Measurements from ENCODE around the gene JMJD1C.
"Not testable (repeated sequence)": the region's sequence is repeated elsewhere in the genome, so short reads cannot be mapped to it uniquely, and the experiment has no call there.

The JMJD1C gene

DNA sequence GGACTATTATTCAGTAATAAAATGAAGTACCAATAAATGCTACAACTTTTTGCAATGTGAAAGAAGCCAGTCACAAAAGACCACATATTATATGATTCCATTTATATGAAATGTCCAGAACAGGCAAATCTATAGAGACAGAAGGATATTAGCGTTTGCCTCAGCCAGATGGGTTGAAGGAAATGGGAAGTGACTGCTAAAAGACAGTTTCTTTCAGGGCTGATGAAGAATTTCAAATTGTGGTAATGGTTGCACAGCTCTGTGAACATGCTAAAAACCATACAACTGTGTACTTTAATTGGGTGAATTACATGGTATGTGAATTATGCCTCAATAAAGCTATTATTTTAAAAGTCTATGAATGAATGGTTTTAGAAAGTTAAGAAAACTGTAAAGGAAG is 31.5 kb upstream of the JMJD1C start:
- TF ChIP-seq TAF1 (IDR thresholded peaks at IDR 0.05; ENCODE audit: low read depth, low read length) = no peak
- peak; percentile 72 for TF ChIP-seq SPI1 (IDR thresholded peaks at IDR 0.05; ENCODE audit: low read depth, low read length)
- DNase-seq (ENCODE audit: insufficient read length, low spot score) (no peak), FAIRE-seq (peak; percentile 80)

DNA sequence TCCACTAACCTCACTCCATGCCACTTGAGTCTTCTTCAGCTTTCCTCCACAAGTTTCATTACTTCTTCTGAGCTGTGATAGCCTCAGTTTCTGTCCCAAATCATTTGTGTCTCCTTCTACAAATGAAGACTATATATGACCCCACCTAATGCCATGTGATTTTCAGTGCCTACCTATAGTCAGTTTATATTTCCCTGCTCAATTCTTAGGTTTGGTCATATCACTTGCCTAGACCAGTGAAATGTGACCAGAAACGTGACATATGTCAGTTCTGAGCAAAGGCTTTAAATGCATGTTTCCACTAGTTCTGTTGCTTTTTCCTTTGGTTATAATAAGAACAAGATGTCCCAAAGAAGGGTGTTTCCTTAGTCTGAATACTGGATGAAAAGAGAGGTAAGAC is 30.8 kb upstream of the JMJD1C start:
- TF ChIP-seq POU2F2 (IDR thresholded peaks at IDR 0.05; ENCODE audit: low read depth, low read length) = no peak
- TF ChIP-seq TAF1 (IDR thresholded peaks at IDR 0.05; ENCODE audit: low read depth, low read length) = no peak
- TF ChIP-seq POLR2A (IDR thresholded peaks at IDR 0.05; ENCODE audit: low read depth, low read length) = no peak
- TF ChIP-seq POLR2AphosphoS5 (IDR thresholded peaks at IDR 0.05; ENCODE audit: low read depth, low read length) = no peak
- no peak for TF ChIP-seq PAX5 (IDR thresholded peaks at IDR 0.05; ENCODE audit: insufficient read depth, low read length, severe bottlenecking)
- no peak for TF ChIP-seq SPI1 (IDR thresholded peaks at IDR 0.05; ENCODE audit: low read depth, low read length)
- DNase-seq (ENCODE audit: insufficient read length, low spot score) (no peak), FAIRE-seq (peak; percentile 87)

DNA sequence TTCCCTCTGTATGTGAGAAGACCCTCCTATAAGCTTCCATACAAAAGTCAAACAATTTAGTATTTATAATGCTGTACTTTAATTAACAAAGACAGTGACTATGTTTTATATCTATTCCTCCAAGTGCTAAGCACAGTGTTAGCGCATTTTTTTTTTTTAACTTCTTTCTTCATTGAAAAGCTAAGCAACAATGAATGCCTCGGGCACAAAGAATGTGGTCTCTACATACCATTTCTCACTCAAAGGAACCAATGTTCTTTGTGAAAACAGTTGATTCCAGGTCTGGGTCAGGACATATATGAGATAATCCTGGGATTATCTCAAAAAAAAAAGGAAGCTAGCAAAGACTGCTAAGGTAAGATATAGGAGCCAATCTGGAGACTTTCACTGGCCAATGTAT is 29.2 kb upstream of the JMJD1C start:
- TF ChIP-seq SPI1 (IDR thresholded peaks at IDR 0.05; ENCODE audit: low read depth, low read length) = no peak
- TF ChIP-seq PAX5 (IDR thresholded peaks at IDR 0.05; ENCODE audit: insufficient read depth, low read length, severe bottlenecking) = no peak
- no peak for TF ChIP-seq POLR2AphosphoS5 (IDR thresholded peaks at IDR 0.05; ENCODE audit: low read depth, low read length)
- no peak for TF ChIP-seq POLR2A (IDR thresholded peaks at IDR 0.05; ENCODE audit: low read depth, low read length)
- TF ChIP-seq TAF1 (IDR thresholded peaks at IDR 0.05; ENCODE audit: low read depth, low read length) = no peak
- TF ChIP-seq POU2F2 (IDR thresholded peaks at IDR 0.05; ENCODE audit: low read depth, low read length) = no peak
- DNase-seq (ENCODE audit: insufficient read length, low spot score) = no peak
- no peak for FAIRE-seq

DNA sequence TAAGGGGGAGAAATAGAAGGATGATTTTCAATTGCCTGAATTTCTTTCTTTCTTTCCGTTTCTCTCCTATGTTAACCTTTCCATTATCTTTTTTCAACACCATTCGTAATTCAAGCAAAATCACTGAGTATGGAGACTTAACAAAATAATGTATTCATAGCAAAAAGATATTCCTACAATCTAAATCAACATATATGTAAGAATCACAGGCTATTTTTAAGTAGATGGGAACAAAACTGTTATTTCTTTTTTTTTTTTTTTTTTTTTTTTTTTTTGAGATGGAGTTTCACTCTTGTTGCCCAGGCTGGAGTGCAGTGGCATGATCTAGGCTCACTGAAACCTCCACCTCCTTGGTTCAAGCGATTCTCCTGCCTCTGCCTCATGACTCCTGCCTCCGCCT is 27.2 kb upstream of the JMJD1C start:
- DNase-seq (ENCODE audit: insufficient read length, low spot score) (no peak), FAIRE-seq (no peak)
- TF ChIP-seq PAX5 (IDR thresholded peaks at IDR 0.05; ENCODE audit: insufficient read depth, low read length, severe bottlenecking) (no peak), TAF1 (IDR thresholded peaks at IDR 0.05; ENCODE audit: low read depth, low read length) (no peak), SPI1 (IDR thresholded peaks at IDR 0.05; ENCODE audit: low read depth, low read length) (no peak), POU2F2 (IDR thresholded peaks at IDR 0.05; ENCODE audit: low read depth, low read length) (no peak), POLR2AphosphoS5 (IDR thresholded peaks at IDR 0.05; ENCODE audit: low read depth, low read length) (no peak), POLR2A (IDR thresholded peaks at IDR 0.05; ENCODE audit: low read depth, low read length) (no peak)

DNA sequence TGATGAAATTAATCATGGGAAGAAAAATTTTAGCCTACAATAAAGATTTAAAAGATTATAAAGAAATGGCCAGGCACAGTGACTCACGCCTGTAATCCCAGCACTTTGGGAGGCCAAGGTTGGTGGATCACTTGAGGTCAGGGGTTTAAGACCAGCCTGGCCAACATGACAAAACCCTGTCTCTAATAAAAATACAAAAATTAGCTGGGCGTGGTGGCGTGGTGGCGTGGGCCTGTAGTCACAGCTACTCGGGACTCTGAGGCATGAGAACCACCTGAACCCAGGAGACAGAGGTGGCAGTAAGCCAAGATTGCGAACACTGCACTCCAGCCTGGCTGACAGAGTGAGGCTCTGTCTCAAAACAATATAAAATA is 26.5 kb upstream of the JMJD1C start:
- not testable (repeated sequence) for DNase-seq (ENCODE audit: insufficient read length, low spot score); FAIRE-seq

DNA sequence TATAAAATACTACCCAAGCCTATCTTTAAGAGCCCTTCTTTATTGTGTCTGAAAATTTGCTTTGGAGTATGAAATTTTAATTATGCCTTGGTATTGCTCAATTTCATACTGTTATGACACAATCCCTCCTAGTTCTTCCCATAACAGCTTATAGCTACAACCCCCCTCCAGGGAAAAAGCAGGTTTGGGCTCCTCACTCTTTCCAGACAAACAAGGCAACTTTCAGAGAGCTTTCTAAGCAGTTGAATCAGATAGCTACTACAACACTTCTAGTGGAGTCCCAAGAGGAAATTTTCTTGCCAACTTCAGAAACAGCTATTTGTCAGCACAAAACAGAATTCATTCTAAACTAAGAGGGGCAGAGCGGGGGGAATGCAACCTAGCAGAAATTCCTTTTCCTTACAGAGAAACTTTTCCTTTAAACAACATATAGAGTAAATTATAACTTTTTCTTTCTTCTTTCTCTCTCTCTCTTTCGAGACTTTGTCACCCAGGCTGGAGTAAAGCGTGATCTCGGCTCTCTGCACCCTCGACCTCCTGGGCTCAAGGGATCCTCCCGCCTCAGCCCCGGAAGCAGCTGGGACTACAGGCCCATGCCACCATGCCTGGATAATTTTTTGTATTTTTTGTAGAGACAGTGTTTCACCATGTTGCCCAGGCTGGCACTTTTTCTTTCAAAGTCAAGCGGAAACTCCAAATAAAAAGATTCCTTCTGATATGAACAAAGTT is 26.0 kb upstream of the JMJD1C start:
- FAIRE-seq (no peak), DNase-seq (ENCODE audit: insufficient read length, low spot score) (no peak)
- no peak for TF ChIP-seq TAF1 (IDR thresholded peaks at IDR 0.05; ENCODE audit: low read depth, low read length)
- no peak for TF ChIP-seq SPI1 (IDR thresholded peaks at IDR 0.05; ENCODE audit: low read depth, low read length)
- TF ChIP-seq POLR2A (IDR thresholded peaks at IDR 0.05; ENCODE audit: low read depth, low read length) = no peak
- TF ChIP-seq POU2F2 (IDR thresholded peaks at IDR 0.05; ENCODE audit: low read depth, low read length) = no peak
- TF ChIP-seq POLR2AphosphoS5 (IDR thresholded peaks at IDR 0.05; ENCODE audit: low read depth, low read length) = no peak
- TF ChIP-seq PAX5 (IDR thresholded peaks at IDR 0.05; ENCODE audit: insufficient read depth, low read length, severe bottlenecking) = no peak

DNA sequence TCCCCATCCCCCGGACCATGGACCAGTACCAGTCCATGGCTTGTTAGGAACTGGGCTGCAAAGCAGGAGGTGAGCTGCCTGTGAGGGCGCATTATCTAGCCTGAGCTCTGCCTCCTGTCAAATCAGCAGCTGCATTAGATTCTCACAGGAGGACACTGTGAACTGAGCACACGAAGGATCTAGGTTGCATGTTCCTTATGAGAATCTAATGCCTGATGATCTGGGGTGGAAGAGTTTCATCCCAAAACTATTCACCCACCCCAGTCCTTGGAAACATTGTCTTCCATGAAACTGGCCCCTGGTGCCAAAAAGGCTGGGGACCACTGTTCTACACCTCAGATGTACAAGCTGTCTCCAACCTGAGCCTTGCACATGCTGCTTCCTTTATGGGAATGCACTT is 24.1 kb upstream of the JMJD1C start:
- DNase-seq (ENCODE audit: insufficient read length, low spot score) = no peak
- no peak for FAIRE-seq

DNA sequence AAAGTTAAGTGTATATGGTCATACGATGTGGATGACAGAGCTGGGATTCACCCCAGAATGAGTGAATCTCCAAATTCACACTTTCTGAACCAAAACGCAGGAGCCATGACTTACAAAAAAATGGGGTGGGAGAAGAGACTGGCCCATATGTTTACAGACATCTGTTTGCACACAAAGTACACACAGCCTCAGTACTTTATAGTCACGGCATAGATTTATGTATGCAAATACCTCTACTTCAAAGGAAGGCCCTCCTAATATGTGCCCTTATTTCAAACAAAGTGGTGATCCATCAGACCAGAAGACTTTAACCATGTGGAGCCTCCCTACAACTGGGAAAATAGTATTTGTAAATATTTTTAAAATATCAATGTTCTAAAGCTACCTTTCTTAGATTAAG is 22.2 kb upstream of the JMJD1C start:
- DNase-seq (ENCODE audit: insufficient read length, low spot score) = no peak
- no peak for FAIRE-seq
- TF ChIP-seq TAF1 (IDR thresholded peaks at IDR 0.05; ENCODE audit: low read depth, low read length) (no peak), POLR2A (IDR thresholded peaks at IDR 0.05; ENCODE audit: low read depth, low read length) (no peak), POU2F2 (IDR thresholded peaks at IDR 0.05; ENCODE audit: low read depth, low read length) (no peak), PAX5 (IDR thresholded peaks at IDR 0.05; ENCODE audit: insufficient read depth, low read length, severe bottlenecking) (no peak), SPI1 (IDR thresholded peaks at IDR 0.05; ENCODE audit: low read depth, low read length) (no peak), POLR2AphosphoS5 (IDR thresholded peaks at IDR 0.05; ENCODE audit: low read depth, low read length) (no peak)

More for the DNA sequence above, 24.1 kb upstream of the JMJD1C start:
- TF ChIP-seq TAF1 (IDR thresholded peaks at IDR 0.05; ENCODE audit: low read depth, low read length) = no peak
- TF ChIP-seq POLR2AphosphoS5 (IDR thresholded peaks at IDR 0.05; ENCODE audit: low read depth, low read length) = no peak
- no peak for TF ChIP-seq SPI1 (IDR thresholded peaks at IDR 0.05; ENCODE audit: low read depth, low read length)
- no peak for TF ChIP-seq POLR2A (IDR thresholded peaks at IDR 0.05; ENCODE audit: low read depth, low read length)
- no peak for TF ChIP-seq PAX5 (IDR thresholded peaks at IDR 0.05; ENCODE audit: insufficient read depth, low read length, severe bottlenecking)
- TF ChIP-seq POU2F2 (IDR thresholded peaks at IDR 0.05; ENCODE audit: low read depth, low read length) = no peak

DNA sequence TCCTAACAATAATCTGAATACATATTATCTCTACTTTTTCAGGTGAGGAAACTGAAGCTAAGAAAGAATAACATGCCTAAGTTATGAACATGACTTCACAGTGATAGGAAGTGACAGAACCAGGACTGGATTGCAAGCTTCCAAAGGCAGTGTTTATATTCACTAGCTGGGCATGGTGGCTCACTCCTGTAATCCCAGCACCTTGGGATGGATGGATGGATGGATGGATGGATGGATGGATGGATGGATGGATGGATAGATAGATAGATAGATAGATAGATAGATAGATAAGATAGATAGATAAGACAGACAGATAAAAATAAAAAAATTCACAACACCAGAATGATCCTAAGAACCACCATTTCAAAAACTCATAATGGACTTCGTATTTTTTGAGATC is 18.2 kb upstream of the JMJD1C start:
- TF ChIP-seq POLR2A (IDR thresholded peaks at IDR 0.05; ENCODE audit: low read depth, low read length) = no peak
- TF ChIP-seq POLR2AphosphoS5 (IDR thresholded peaks at IDR 0.05; ENCODE audit: low read depth, low read length) = no peak
- TF ChIP-seq PAX5 (IDR thresholded peaks at IDR 0.05; ENCODE audit: insufficient read depth, low read length, severe bottlenecking) = no peak
- no peak for TF ChIP-seq POU2F2 (IDR thresholded peaks at IDR 0.05; ENCODE audit: low read depth, low read length)
- no peak for TF ChIP-seq SPI1 (IDR thresholded peaks at IDR 0.05; ENCODE audit: low read depth, low read length)
- TF ChIP-seq TAF1 (IDR thresholded peaks at IDR 0.05; ENCODE audit: low read depth, low read length) = no peak
- DNase-seq (ENCODE audit: insufficient read length, low spot score) = no peak
- FAIRE-seq = no peak

DNA sequence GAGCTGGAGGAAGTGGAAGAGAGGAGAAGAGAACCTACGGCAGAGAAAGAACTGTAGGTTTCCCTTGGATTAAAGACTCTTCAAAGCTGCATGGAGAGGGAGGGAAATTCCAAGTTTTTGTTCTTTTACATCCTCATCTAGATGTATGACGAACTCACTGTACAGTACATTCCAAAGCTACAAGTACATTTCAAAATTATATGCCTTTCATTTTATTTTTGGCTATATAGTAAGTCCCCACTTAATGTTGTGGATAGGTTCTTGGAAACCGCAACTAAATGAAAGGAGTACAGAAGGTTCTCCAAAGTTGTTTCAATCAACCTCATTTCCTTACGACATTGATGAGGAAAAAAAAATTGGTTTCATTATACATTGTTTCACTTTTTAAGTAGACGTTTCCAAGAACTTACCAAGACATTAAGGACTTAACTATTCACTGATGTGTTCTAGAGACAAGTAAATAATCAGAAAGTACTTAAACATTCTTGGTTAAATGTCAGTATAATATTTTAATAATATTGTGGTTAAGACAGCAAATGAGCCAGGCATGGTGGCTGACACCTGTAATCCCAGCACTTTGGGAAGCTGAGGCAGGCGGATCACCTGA is 16.1 kb upstream of the JMJD1C start:
- DNase-seq (ENCODE audit: insufficient read length, low spot score) = no peak
- TF ChIP-seq POLR2A (IDR thresholded peaks at IDR 0.05; ENCODE audit: low read depth, low read length) (no peak), POU2F2 (IDR thresholded peaks at IDR 0.05; ENCODE audit: low read depth, low read length) (no peak), TAF1 (IDR thresholded peaks at IDR 0.05; ENCODE audit: low read depth, low read length) (no peak), PAX5 (IDR thresholded peaks at IDR 0.05; ENCODE audit: insufficient read depth, low read length, severe bottlenecking) (no peak), POLR2AphosphoS5 (IDR thresholded peaks at IDR 0.05; ENCODE audit: low read depth, low read length) (no peak), SPI1 (IDR thresholded peaks at IDR 0.05; ENCODE audit: low read depth, low read length) (no peak)
- no peak for FAIRE-seq
